ENCODE data around the gene PSMG3. TPM values are rescaled to one million over a fixed set of nuclear protein-coding genes. Genes with fewer than 3 reads are reported as not detected.

Gene PSMG3
- total RNA-seq, 3 donors from 2014 or later (not counting 1 experiment from before 2014, with no cell fraction given), result 19.0 to 21.4 (median 20.5) TPM

DNA sequence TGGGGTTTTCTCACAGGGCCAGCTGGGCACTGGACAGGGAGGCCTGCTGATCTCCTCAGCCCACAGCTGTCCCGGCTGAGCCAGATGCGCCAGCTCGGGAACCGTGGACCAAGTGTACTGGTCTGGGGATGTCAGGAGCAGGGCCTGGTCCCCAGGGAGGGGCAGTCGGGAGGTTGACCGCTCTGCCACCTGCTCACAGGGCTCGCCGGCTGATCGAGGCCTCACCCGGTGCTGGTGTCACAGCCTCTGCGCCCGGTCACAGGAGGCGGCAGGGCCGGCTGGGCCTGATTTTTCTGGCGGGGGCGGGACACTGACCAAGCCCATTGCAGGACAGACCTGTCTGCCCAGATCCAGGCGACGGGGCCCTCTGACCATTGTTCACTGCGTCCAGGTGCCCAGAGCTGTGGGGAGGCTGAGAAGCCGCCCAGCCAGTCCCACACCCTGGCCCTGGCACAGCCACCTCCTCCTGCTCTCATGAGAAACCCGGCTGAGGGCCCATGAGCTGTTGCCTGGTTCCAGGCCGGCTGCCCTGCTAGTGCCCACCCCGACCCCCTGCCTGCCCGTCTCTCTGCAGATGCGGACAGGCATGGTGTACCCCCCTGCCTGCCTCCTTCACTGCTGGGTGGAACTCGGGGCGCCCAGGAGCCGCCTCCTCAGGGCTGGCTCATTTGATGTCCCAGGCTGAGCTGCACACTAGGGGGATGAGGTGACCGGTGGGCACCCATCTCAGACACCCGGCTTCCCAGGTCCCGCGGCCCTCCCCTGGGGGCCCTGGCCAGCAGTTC is 10.8 kb downstream of the PSMG3 start:
- peaks cover 4% of the 10 kb centered on the region for H3K4me1 ChIP-seq (ENCODE audit: control insufficient read depth, insufficient read depth, low read length)
- no peaks in the 10 kb centered on the region for H3K27me3 ChIP-seq (ENCODE audit: control insufficient read depth, insufficient read depth, low read length)
- H3K9me3 Mint-ChIP-seq, result no peaks in the 10 kb centered on the region
- intact Hi-C loops (cut with micrococcal nuclease), result no loop called here
- H3K9me3 ChIP-seq (ENCODE audit: control insufficient read depth, insufficient read depth, low read length), result no peaks in the 10 kb centered on the region
- 93% methylated on average over 32 of the region's 32 CpGs for WGBS (ENCODE audit: insufficient coverage)
- no peak for ATAC-seq
- H3K36me3 Mint-ChIP-seq, result no peaks in the 10 kb centered on the region
- no peak overlapping the region for H3K4me3 ChIP-seq (ENCODE audit: low read length)
- DNase-seq, result no peak
- H3K27ac ChIP-seq (ENCODE audit: low read length), result no peak overlapping the region
- no peak overlapping the region for H3K27ac Mint-ChIP-seq
- no peak overlapping the region for H3K4me3 Mint-ChIP-seq
- H3K4me1 Mint-ChIP-seq, result peaks cover 0 to 12% of the 10 kb centered on the region in 2 donors
- TF ChIP-seq, protein P1, sequence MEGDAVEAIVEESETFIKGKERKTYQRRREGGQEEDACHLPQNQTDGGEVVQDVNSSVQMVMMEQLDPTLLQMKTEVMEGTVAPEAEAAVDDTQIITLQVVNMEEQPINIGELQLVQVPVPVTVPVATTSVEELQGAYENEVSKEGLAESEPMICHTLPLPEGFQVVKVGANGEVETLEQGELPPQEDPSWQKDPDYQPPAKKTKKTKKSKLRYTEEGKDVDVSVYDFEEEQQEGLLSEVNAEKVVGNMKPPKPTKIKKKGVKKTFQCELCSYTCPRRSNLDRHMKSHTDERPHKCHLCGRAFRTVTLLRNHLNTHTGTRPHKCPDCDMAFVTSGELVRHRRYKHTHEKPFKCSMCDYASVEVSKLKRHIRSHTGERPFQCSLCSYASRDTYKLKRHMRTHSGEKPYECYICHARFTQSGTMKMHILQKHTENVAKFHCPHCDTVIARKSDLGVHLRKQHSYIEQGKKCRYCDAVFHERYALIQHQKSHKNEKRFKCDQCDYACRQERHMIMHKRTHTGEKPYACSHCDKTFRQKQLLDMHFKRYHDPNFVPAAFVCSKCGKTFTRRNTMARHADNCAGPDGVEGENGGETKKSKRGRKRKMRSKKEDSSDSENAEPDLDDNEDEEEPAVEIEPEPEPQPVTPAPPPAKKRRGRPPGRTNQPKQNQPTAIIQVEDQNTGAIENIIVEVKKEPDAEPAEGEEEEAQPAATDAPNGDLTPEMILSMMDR (IDR thresholded peaks at IDR 0.05), result no peak
- peaks cover 0 to 2% of the 10 kb centered on the region in 2 donors for H3K27me3 Mint-ChIP-seq (ENCODE audit: low read depth in 2 of 2)
- H3K36me3 ChIP-seq (ENCODE audit: control insufficient read depth, insufficient read depth, low read length), result no peaks in the 10 kb centered on the region

DNA sequence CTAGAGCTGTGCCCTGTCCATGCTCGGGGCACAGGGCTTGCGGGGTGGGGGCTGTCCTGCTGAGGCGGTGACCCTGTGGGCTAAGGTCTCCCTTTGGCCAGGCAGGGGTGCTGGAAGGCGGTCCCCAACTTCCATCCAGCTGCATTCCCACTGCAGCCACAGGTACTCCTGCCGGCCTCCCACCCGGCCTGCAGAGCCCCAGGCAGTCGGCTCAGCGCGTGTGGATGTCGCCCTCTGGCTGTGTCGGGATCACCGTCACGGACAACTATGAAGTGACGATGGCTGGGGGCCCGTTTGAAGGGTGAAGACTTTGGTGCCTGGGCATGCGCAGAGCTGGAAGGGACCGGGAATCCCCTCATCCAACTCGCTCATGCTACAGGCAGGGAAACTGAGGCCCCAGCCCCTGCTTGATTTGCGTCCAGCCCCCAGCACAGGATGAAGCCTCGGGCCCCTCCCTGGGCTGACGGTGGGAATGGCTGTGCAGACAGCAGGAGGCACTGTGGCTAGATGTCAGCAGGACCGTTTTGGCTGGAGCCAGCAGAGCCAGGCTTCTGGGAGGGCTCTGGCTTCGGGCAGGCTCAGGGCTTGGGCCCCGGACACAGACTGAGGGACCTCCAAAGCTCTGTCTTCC is 11.5 kb downstream of the PSMG3 start:
- ATAC-seq (peak in 1 of 3 donors; percentile 17), DNase-seq (no peak)
- H3K27me3 ChIP-seq (ENCODE audit: control insufficient read depth, insufficient read depth, low read length), result no peaks in the 10 kb centered on the region
- no peaks in the 10 kb centered on the region for H3K36me3 ChIP-seq (ENCODE audit: control insufficient read depth, insufficient read depth, low read length)
- no peak overlapping the region for H3K27ac Mint-ChIP-seq
- no peaks in the 10 kb centered on the region for H3K36me3 Mint-ChIP-seq
- H3K9me3 ChIP-seq (ENCODE audit: control insufficient read depth, insufficient read depth, low read length), result no peaks in the 10 kb centered on the region
- TF ChIP-seq, protein P1 (IDR thresholded peaks at IDR 0.05), result no peak
- no peak overlapping the region for H3K4me3 ChIP-seq (ENCODE audit: low read length)
- peaks cover 0 to 2% of the 10 kb centered on the region in 2 donors for H3K27me3 Mint-ChIP-seq (ENCODE audit: low read depth in 2 of 2)
- no peak overlapping the region for H3K4me3 Mint-ChIP-seq
- peaks cover 0 to 12% of the 10 kb centered on the region in 2 donors for H3K4me1 Mint-ChIP-seq
- intact Hi-C loops (cut with micrococcal nuclease), result no loop called here
- H3K27ac ChIP-seq (ENCODE audit: low read length), result no peak overlapping the region
- 80% methylated on average over 24 of the region's 24 CpGs for WGBS (ENCODE audit: insufficient coverage)
- peaks cover 4% of the 10 kb centered on the region for H3K4me1 ChIP-seq (ENCODE audit: control insufficient read depth, insufficient read depth, low read length)
- no peaks in the 10 kb centered on the region for H3K9me3 Mint-ChIP-seq

DNA sequence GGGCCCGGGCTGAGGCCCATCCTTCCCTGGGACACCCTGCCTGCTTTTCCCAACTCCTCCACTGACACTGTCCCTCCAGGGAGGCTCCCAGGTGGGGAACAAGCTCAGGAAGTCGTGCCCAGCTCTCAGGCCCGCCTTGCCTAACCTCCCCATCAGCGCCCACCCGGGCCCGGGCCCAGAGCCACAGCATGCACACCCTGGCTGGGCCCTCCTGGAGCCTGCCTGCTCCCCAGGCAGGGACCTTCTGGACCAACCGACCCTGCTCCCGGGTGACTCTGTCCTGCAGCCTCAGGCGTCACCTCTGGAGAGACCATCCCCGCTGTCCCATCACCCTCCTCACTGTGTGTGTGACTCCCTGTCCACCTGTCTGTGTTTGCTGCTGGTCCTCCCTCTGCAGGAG is 12.1 kb downstream of the PSMG3 start:
- H3K4me1 Mint-ChIP-seq, result peaks cover 0 to 12% of the 10 kb centered on the region in 2 donors
- DNase-seq (no peak), ATAC-seq (no peak)
- H3K27ac ChIP-seq (ENCODE audit: low read length), result no peak overlapping the region
- H3K4me1 ChIP-seq (ENCODE audit: control insufficient read depth, insufficient read depth, low read length), result peaks cover 4% of the 10 kb centered on the region
- H3K9me3 Mint-ChIP-seq, result no peaks in the 10 kb centered on the region
- no peak overlapping the region for H3K27ac Mint-ChIP-seq
- intact Hi-C loops (cut with micrococcal nuclease), result no loop called here
- no peak overlapping the region for H3K4me3 Mint-ChIP-seq
- H3K9me3 ChIP-seq (ENCODE audit: control insufficient read depth, insufficient read depth, low read length), result no peaks in the 10 kb centered on the region
- no peaks in the 10 kb centered on the region for H3K27me3 ChIP-seq (ENCODE audit: control insufficient read depth, insufficient read depth, low read length)
- TF ChIP-seq, protein P1 (IDR thresholded peaks at IDR 0.05), result no peak
- H3K36me3 Mint-ChIP-seq, result no peaks in the 10 kb centered on the region
- peaks cover 0 to 2% of the 10 kb centered on the region in 2 donors for H3K27me3 Mint-ChIP-seq (ENCODE audit: low read depth in 2 of 2)
- WGBS (ENCODE audit: insufficient coverage), result 93% methylated on average over 10 of the region's 10 CpGs
- no peak overlapping the region for H3K4me3 ChIP-seq (ENCODE audit: low read length)
- no peaks in the 10 kb centered on the region for H3K36me3 ChIP-seq (ENCODE audit: control insufficient read depth, insufficient read depth, low read length)
